ENCODE results near the gene EXOC7. TPM values are rescaled to one million over a fixed set of nuclear protein-coding genes. Genes with fewer than 3 reads are reported as not detected.

EXOC7 gene
- polyA plus RNA-seq, 1 donor from 2014 or later = 146 TPM

DNA sequence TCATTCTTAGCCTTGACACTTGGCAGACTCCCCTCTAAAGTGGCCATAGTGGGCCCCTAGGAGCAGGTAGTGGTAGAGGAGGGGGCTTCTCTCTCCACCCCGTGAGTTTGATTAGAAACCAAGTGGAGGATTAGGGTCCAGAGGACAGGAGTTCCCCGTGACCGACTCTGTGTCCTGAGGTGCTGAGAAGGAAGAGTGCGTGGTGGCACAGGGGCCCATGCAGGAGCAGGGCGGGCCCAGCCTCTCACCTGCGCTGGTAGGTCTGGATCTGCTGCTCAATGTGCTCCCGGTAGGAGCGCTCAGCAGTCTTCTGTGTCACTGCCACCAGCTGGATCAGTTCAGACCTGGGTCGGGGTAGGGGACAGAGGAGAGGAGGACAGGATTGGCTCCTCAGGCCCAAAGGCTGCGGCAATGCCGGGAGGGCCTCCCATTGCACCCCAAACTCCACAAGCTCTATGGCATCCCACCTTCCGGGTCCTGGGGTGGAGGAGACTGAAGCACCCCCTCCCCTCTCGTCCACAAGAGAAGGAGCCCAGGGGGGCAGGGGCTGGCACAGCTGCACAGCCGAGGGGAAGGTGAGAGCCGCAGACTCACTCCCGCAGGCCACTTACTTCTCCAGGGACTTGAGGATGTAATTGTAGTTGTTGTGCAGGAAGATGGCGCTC is 18.4 kb downstream of the EXOC7 start:
- Histone ChIP-seq H4K20me1 (ENCODE audit: insufficient read depth) (no peaks in the 10 kb centered on the region), H3K79me2 (replicated peaks; ENCODE audit: insufficient read depth, low read length) (no peaks in the 10 kb centered on the region), H3K4me3 (ENCODE audit: low read length) (no peak overlapping the region), H3F3A (ENCODE audit: insufficient read depth, low read length, poor library complexity, severe bottlenecking) (no peaks in the 10 kb centered on the region), H3K36me3 (ENCODE audit: insufficient read depth, low read length) (peaks cover 7% of the 10 kb centered on the region), H3K4me2 (ENCODE audit: low read length) (no peak overlapping the region), H3K9ac (ENCODE audit: low read length) (no peak overlapping the region), H3K27me3 (ENCODE audit: insufficient read depth, low read depth, low read length) (no peaks in the 10 kb centered on the region), H3K9me2 (ENCODE audit: insufficient read depth, low read length) (no peaks in the 10 kb centered on the region), H3K9me3 (ENCODE audit: low read length) (no peaks in the 10 kb centered on the region), H2AFZ (ENCODE audit: low read depth, low read length) (no peak overlapping the region), H3K27ac (ENCODE audit: low read length) (no peak overlapping the region)
- TF ChIP-seq POLR2AphosphoS5 (IDR thresholded peaks at IDR 0.05) (no peak), MXI1 (conservative IDR thresholded peaks at IDR 0.05; ENCODE audit: poor library complexity, severe bottlenecking) (no peak), CTCF (IDR thresholded peaks at IDR 0.05; ENCODE audit: poor library complexity, severe bottlenecking) (no peak), EZH2 (IDR thresholded peaks at IDR 0.05; ENCODE audit: borderline replicate concordance, insufficient read depth, low read length, poor library complexity, severe bottlenecking) (no peak), TAF1 (IDR thresholded peaks at IDR 0.05; ENCODE audit: low read depth) (no peak), EP300 (conservative IDR thresholded peaks at IDR 0.05; ENCODE audit: poor library complexity, severe bottlenecking) (no peak)
- TF ChIP-seq, protein P1, sequence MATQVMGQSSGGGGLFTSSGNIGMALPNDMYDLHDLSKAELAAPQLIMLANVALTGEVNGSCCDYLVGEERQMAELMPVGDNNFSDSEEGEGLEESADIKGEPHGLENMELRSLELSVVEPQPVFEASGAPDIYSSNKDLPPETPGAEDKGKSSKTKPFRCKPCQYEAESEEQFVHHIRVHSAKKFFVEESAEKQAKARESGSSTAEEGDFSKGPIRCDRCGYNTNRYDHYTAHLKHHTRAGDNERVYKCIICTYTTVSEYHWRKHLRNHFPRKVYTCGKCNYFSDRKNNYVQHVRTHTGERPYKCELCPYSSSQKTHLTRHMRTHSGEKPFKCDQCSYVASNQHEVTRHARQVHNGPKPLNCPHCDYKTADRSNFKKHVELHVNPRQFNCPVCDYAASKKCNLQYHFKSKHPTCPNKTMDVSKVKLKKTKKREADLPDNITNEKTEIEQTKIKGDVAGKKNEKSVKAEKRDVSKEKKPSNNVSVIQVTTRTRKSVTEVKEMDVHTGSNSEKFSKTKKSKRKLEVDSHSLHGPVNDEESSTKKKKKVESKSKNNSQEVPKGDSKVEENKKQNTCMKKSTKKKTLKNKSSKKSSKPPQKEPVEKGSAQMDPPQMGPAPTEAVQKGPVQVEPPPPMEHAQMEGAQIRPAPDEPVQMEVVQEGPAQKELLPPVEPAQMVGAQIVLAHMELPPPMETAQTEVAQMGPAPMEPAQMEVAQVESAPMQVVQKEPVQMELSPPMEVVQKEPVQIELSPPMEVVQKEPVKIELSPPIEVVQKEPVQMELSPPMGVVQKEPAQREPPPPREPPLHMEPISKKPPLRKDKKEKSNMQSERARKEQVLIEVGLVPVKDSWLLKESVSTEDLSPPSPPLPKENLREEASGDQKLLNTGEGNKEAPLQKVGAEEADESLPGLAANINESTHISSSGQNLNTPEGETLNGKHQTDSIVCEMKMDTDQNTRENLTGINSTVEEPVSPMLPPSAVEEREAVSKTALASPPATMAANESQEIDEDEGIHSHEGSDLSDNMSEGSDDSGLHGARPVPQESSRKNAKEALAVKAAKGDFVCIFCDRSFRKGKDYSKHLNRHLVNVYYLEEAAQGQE (IDR thresholded peaks at IDR 0.05; ENCODE audit: borderline replicate concordance) = no peak

DNA sequence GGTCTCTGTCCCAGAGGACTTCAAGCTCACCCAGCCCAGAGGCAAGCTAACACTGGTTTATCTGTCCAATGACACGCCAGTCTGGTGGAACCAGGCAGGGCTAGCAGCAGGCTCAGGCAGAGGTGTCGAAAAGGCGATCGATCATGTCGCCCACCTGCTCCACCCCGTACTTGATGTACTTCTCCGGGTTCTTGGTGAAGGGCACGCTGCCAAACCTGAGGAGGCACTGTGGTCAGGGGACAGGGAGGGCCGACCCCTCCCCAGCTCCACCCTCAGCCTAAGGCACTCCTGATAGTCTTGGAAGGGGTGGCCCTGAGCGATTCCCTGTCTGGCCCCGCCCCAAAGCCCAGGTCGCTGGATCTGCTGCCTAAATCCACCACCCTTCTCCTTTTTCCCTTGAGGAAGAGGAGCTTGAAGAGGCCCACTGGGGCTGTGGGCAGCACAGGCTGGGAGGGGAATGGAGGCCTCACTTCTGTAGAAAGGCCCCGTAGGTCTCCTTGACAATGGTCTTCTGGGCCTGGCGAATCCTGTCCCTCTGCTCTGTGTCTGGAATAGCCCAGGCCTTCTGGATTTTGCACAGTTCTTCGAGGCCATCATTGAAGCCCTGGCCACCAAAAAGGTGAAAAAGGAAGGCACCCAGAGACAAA is 19.9 kb downstream of the EXOC7 start:
- H3K9me3 ChIP-seq (ENCODE audit: low read length) = no peaks in the 10 kb centered on the region
- no peaks in the 10 kb centered on the region for H3K9me2 ChIP-seq (ENCODE audit: insufficient read depth, low read length)
- H2AFZ ChIP-seq (ENCODE audit: low read depth, low read length) = no peak overlapping the region
- no peak overlapping the region for H3K9ac ChIP-seq (ENCODE audit: low read length)
- H3K4me3 ChIP-seq (ENCODE audit: low read length) = no peak overlapping the region
- no peak overlapping the region for H3K27ac ChIP-seq (ENCODE audit: low read length)
- no peaks in the 10 kb centered on the region for H4K20me1 ChIP-seq (ENCODE audit: insufficient read depth)
- peaks cover under 1% of the 10 kb centered on the region for H3K36me3 ChIP-seq (ENCODE audit: insufficient read depth, low read length)
- no peak for TF ChIP-seq TAF1 (IDR thresholded peaks at IDR 0.05; ENCODE audit: low read depth)
- TF ChIP-seq MXI1 (conservative IDR thresholded peaks at IDR 0.05; ENCODE audit: poor library complexity, severe bottlenecking) = no peak
- TF ChIP-seq, protein P1 (IDR thresholded peaks at IDR 0.05; ENCODE audit: borderline replicate concordance) = no peak
- TF ChIP-seq SMC3 (conservative IDR thresholded peaks at IDR 0.05; ENCODE audit: poor library complexity) = no peak
- no peak for TF ChIP-seq EZH2 (IDR thresholded peaks at IDR 0.05; ENCODE audit: borderline replicate concordance, insufficient read depth, low read length, poor library complexity, severe bottlenecking)
- no peak for TF ChIP-seq EP300 (conservative IDR thresholded peaks at IDR 0.05; ENCODE audit: poor library complexity, severe bottlenecking)
- TF ChIP-seq RAD21 (conservative IDR thresholded peaks at IDR 0.05) = no peak
- no peak overlapping the region for H3K4me2 ChIP-seq (ENCODE audit: low read length)
- no peaks in the 10 kb centered on the region for H3K79me2 ChIP-seq (replicated peaks; ENCODE audit: insufficient read depth, low read length)
- peaks cover 9% of the 10 kb centered on the region for H3K27me3 ChIP-seq (ENCODE audit: insufficient read depth, low read depth, low read length)
- H3F3A ChIP-seq (ENCODE audit: insufficient read depth, low read length, poor library complexity, severe bottlenecking) = no peaks in the 10 kb centered on the region
